H1 (cell line): ENCODE data around the gene ZNF254. TPM values are rescaled to one million over a fixed set of nuclear protein-coding genes. Genes with fewer than 3 reads are reported as not detected.

Source experiments
- CTCF ChIA-PET: fragments of 300-600 bp; sonication (Branson Sonifier 250); formaldehyde crosslinking; loops from one replicate; lab custom pipeline; 2021; ENCODE audit not compliant: partially characterized antibody; lab: Charles Lee
- POLR2A ChIA-PET: fragments of 300-600 bp; sonication (Branson Sonifier 250); formaldehyde crosslinking; loops from one replicate; lab custom pipeline; 2021; ENCODE audit warnings: inconsistent platforms; ENCODE audit not compliant: partially characterized antibody; lab: Charles Lee
- DNase-seq, 2 experiments: peaks; one replicate each; pipeline versions ENCODE4 v3.0.0 to v3.0.0-alpha.2; 2010 to 2022; ENCODE audit warnings: low spot score in 2 of 2, low read depth in 1 of 2, mixed read lengths in 1 of 2
- FAIRE-seq: peaks from 2 replicates; lab custom pipeline; 2011; peaks lifted over from hg19 to GRCh38; lab: Jason Lieb, UNC
- H2AFZ ChIP-seq: 2 replicates; pipeline ENCODE4 v1.8.1; 2012; ENCODE audit warnings: low read length, inconsistent platforms
- H2AK5ac ChIP-seq: 2 replicates; pipeline ENCODE4 v1.6.1; 2013; ENCODE audit warnings: low read depth, low read length
- H2BK120ac ChIP-seq: replicated peaks from 2 replicates; pipeline ENCODE3; 2013; ENCODE audit warnings: low read depth, low read length, inconsistent platforms
- H2BK12ac ChIP-seq: 2 replicates; pipeline ENCODE4 v1.6.1; 2013; ENCODE audit warnings: low read depth, low read length
- H2BK15ac ChIP-seq: 2 replicates; pipeline ENCODE4 v1.6.1; 2013; ENCODE audit warnings: low read length
- H2BK20ac ChIP-seq: 2 replicates; pipeline ENCODE4 v1.6.1; 2013; ENCODE audit warnings: low read length
- H2BK5ac ChIP-seq: 2 replicates; pipeline ENCODE4 v1.6.1; 2013; ENCODE audit warnings: low read depth, low read length
- H3K14ac ChIP-seq: 2 replicates; pipeline ENCODE4 v1.6.1; 2013; ENCODE audit warnings: inconsistent platforms; ENCODE audit not compliant: insufficient read length
- H3K18ac ChIP-seq: 2 replicates; pipeline ENCODE4 v1.6.1; 2013; ENCODE audit warnings: low read length; ENCODE audit errors: extremely low read depth
- H3K23ac ChIP-seq: 2 replicates; pipeline ENCODE4 v1.6.1; 2013; ENCODE audit warnings: inconsistent platforms; ENCODE audit not compliant: insufficient read length
- H3K23me2 ChIP-seq: 2 replicates; pipeline ENCODE4 v1.6.1; 2013; ENCODE audit warnings: low read depth, low read length
- H3K27ac ChIP-seq: 2 replicates; pipeline ENCODE4 v1.6.1; 2011; ENCODE audit warnings: low read depth, low read length, inconsistent platforms
- H3K27me3 ChIP-seq, 4 experiments: replicated peaks in 1 of 4; 1 replicate in 1 of 4; 2 replicates in 3 of 4; pipeline versions ENCODE4 v1.6.1 to v1.8.1; 2011 to 2013; ENCODE audit warnings: low read length in 3 of 4, mild to moderate bottlenecking in 3 of 4, inconsistent platforms in 2 of 4, mixed read lengths in 2 of 4, moderate library complexity in 1 of 4; ENCODE audit not compliant: control insufficient read depth in 3 of 4, insufficient read depth in 3 of 4; ENCODE audit errors: extremely low read depth in 1 of 4
- H3K36me3 ChIP-seq, 4 experiments: 2 replicates each; pipeline versions ENCODE4 v1.6.1 to v1.8.1; 2011 to 2013; ENCODE audit warnings: mild to moderate bottlenecking in 4 of 4, low read length in 3 of 4, moderate library complexity in 2 of 4, control low read depth in 1 of 4, inconsistent platforms in 1 of 4; ENCODE audit not compliant: insufficient read depth in 4 of 4, control insufficient read depth in 2 of 4
- H3K4ac ChIP-seq: replicated peaks from 2 replicates; pipeline ENCODE3; 2013; ENCODE audit warnings: low read length, low read depth, mixed read lengths, inconsistent platforms; ENCODE audit not compliant: insufficient read length
- H3K4me1 ChIP-seq, 4 experiments: replicated peaks in 1 of 4; 1 replicate in 1 of 4; 2 replicates in 3 of 4; pipeline versions ENCODE4 v1.6.1 to v1.8.1; 2011 to 2013; ENCODE audit warnings: low read length in 3 of 4, inconsistent platforms in 2 of 4, mixed read lengths in 1 of 4; ENCODE audit not compliant: insufficient read depth in 4 of 4, control insufficient read depth in 3 of 4
- H3K4me2 ChIP-seq, 2 experiments: 2 replicates each; pipeline versions ENCODE4 v1.6.1 to v1.8.1; 2011 to 2013; ENCODE audit warnings: low read depth in 2 of 2, low read length in 2 of 2, control low read depth in 1 of 2, inconsistent platforms in 1 of 2, mild to moderate bottlenecking in 1 of 2; ENCODE audit not compliant: insufficient read depth in 1 of 2
- H3K4me3 ChIP-seq, 4 experiments: fragments of 200-600, 300-600 bp in 1 of 4; sonication (generic), shearing (Covaris generic), sonication (Bioruptor Twin) in 1 of 4; 2 replicates each; pipeline versions ENCODE4 v1.5.1 to v1.8.1; 2011 to 2016; ENCODE audit warnings: low read length in 4 of 4, low read depth in 3 of 4, control low read depth in 2 of 4, inconsistent platforms in 2 of 4, mild to moderate bottlenecking in 2 of 4, mixed read lengths in 1 of 4, moderate library complexity in 1 of 4; ENCODE audit not compliant: insufficient read depth in 2 of 4; ENCODE audit errors: extremely low read depth in 1 of 4
- H3K56ac ChIP-seq: replicated peaks from 2 replicates; pipeline ENCODE3; 2013; ENCODE audit warnings: low read depth, mild to moderate bottlenecking, mixed read lengths, low read length, inconsistent platforms; ENCODE audit not compliant: insufficient read length
- H3K79me1 ChIP-seq: 2 replicates; pipeline ENCODE4 v1.6.1; 2013; ENCODE audit warnings: low read depth, low read length, control low read depth
- H3K79me2 ChIP-seq, 2 experiments: 2 replicates each; pipeline versions ENCODE4 v1.6.1 to v1.8.1; 2012 to 2013; ENCODE audit warnings: low read length in 2 of 2, mild to moderate bottlenecking in 2 of 2, inconsistent platforms in 1 of 2; ENCODE audit not compliant: insufficient read depth in 2 of 2, control insufficient read depth in 1 of 2
- H3K9ac ChIP-seq, 4 experiments: replicated peaks in 1 of 4; 1 replicate in 1 of 4; 2 replicates in 3 of 4; pipeline versions ENCODE4 v1.6.1 to v1.8.1; 2011 to 2013; ENCODE audit warnings: low read depth in 3 of 4, low read length in 3 of 4, control low read depth in 2 of 4, mild to moderate bottlenecking in 2 of 4, moderate library complexity in 2 of 4, inconsistent platforms in 1 of 4; ENCODE audit errors: extremely low read depth in 1 of 4
- H3K9me3 ChIP-seq, 2 experiments: 2 replicates each; pipeline versions ENCODE4 v1.6.1 to v1.8.1; 2012 to 2013; ENCODE audit warnings: mild to moderate bottlenecking in 2 of 2, moderate library complexity in 2 of 2, control low read depth in 1 of 2, inconsistent platforms in 1 of 2, low read depth in 1 of 2, low read length in 1 of 2, mixed read lengths in 1 of 2; ENCODE audit not compliant: insufficient read depth in 2 of 2
- H4K20me1 ChIP-seq, 2 experiments: replicated peaks in 1 of 2; 2 replicates each; pipeline versions ENCODE3 to v1.8.1; 2011 to 2013; ENCODE audit warnings: inconsistent platforms in 2 of 2, low read length in 2 of 2, mild to moderate bottlenecking in 1 of 2; ENCODE audit not compliant: insufficient read depth in 2 of 2, control insufficient read depth in 1 of 2
- H4K5ac ChIP-seq: 2 replicates; pipeline ENCODE4 v1.6.1; 2013; ENCODE audit warnings: low read length, low read depth, mixed read lengths, inconsistent platforms; ENCODE audit not compliant: insufficient read length
- H4K8ac ChIP-seq: 2 replicates; pipeline ENCODE4 v1.8.0; 2013; ENCODE audit warnings: mild to moderate bottlenecking, moderate library complexity, low read length, inconsistent platforms; ENCODE audit not compliant: insufficient read depth; ENCODE audit errors: extremely low read depth
- H4K91ac ChIP-seq: replicated peaks from 2 replicates; pipeline ENCODE3; 2013; ENCODE audit warnings: low read length, mixed read lengths, inconsistent platforms; ENCODE audit not compliant: insufficient read length
- ASH2L ChIP-seq: fragments of 200-600, 300-600 bp; sonication (generic); IDR thresholded peaks from one replicate; pipeline ENCODE4 v1.7.1; 2017; ENCODE audit warnings: low read length
- ATF2 ChIP-seq: IDR thresholded peaks from 2 replicates; pipeline ENCODE4 v1.6.1; 2012; ENCODE audit warnings: low read length, inconsistent platforms
- BCL11A ChIP-seq, 2 experiments: IDR thresholded peaks; one replicate each; pipeline ENCODE4 v1.6.1; 2011; ENCODE audit warnings: low read depth in 2 of 2, low read length in 2 of 2, mild to moderate bottlenecking in 2 of 2
- CHD2 ChIP-seq: IDR thresholded peaks from 2 replicates; pipeline ENCODE4 v1.6.1; 2012; ENCODE audit warnings: low read length, improper control_type of control experiment
- CREB1 ChIP-seq: IDR thresholded peaks from 2 replicates; pipeline ENCODE4 v1.6.1; 2012; ENCODE audit warnings: inconsistent platforms
- HDAC2 ChIP-seq, 2 experiments: fragments of 300-600 bp in 1 of 2; sonication (generic) in 1 of 2; IDR thresholded peaks; 2 replicates each; pipeline ENCODE4 v1.6.1; 2011 to 2012; ENCODE audit warnings: low read depth in 2 of 2, low read length in 2 of 2, mild to moderate bottlenecking in 2 of 2, moderate library complexity in 2 of 2, borderline replicate concordance in 1 of 2, inconsistent platforms in 1 of 2
- HDAC6 ChIP-seq: IDR thresholded peaks from one replicate; pipeline ENCODE4 v1.7.1; 2012; ENCODE audit warnings: low read depth, mild to moderate bottlenecking, inconsistent platforms, low read length, moderate library complexity
- KDM4A ChIP-seq: IDR thresholded peaks from one replicate; pipeline ENCODE4 v1.7.1; 2012; ENCODE audit warnings: low read depth, mild to moderate bottlenecking, moderate library complexity, low read length, inconsistent platforms; ENCODE audit not compliant: severe bottlenecking
- MAFK ChIP-seq: IDR thresholded peaks from 2 replicates; pipeline ENCODE4 v1.6.1; 2012; ENCODE audit warnings: low read depth, mild to moderate bottlenecking, improper control_type of control experiment, low read length
- MAX ChIP-seq: IDR thresholded peaks from 2 replicates; pipeline ENCODE4 v1.6.1; 2012; ENCODE audit warnings: inconsistent platforms
- NRF1 ChIP-seq: IDR thresholded peaks from 2 replicates; pipeline ENCODE4 v1.6.1; 2011; ENCODE audit warnings: mild to moderate bottlenecking, low read depth, low read length, improper control_type of control experiment
- POLR2AphosphoS5 ChIP-seq: IDR thresholded peaks from 2 replicates; pipeline ENCODE4 v1.6.1; 2011; ENCODE audit warnings: low read depth, low read length
- SUZ12 ChIP-seq: fragments of 200-600 bp; sonication (generic); IDR thresholded peaks from 2 replicates; pipeline ENCODE4 v1.6.1; 2012; ENCODE audit warnings: mild to moderate bottlenecking, inconsistent platforms, low read length, moderate library complexity, mixed read lengths
- TBP ChIP-seq: IDR thresholded peaks from 2 replicates; pipeline ENCODE4 v1.6.1; 2011; ENCODE audit warnings: low read depth, low read length, improper control_type of control experiment
- WGBS, 2 experiments: shearing (Covaris generic) in 1 of 2; methylation state at CpG; one replicate each; pipeline versions ENCODE4 v1.1.6 to v1.1.7; 2013 to 2015; ENCODE audit warnings: low lambda C conversion rate in 2 of 2, mixed read lengths in 2 of 2, inconsistent platforms in 1 of 2, low coverage in 1 of 2, missing lambda C conversion rate in 1 of 2; ENCODE audit not compliant: insufficient replicate concordance in 2 of 2, insufficient coverage in 1 of 2, insufficient read length in 1 of 2; ENCODE audit errors: extremely low coverage in 1 of 2, missing lambda C conversion rate in 1 of 2; 5-methylcytosine and 5-hydroxymethylcytosine counted together
- polyA plus RNA-seq, 7 experiments: library from polyadenylated mRNA; depleted of rRNA in 3 of 7; stranded (reverse) in 5 of 7; unstranded in 2 of 7; fragments of >200 nt in 5 of 7; fragments of 200-250 nt in 2 of 7; gene quantifications; 1 replicate in 5 of 7; 2 replicates in 1 of 7; 4 replicates in 1 of 7; pipeline versions ENCODE4 v1.2.1 to v1.2.3, GENCODE V29; 2011 to 2013; ENCODE audit warnings: missing spikeins in 2 of 7, mixed read lengths in 2 of 7
- total RNA-seq: library from RNA; stranded (reverse); fragmentation: NEBNext Ultra II Directional; extraction: Animal tissue kit (Norgen Biotek cat#: 25700); gene quantifications from 2 replicates; pipeline ENCODE4 v1.2.1, GENCODE V29; 2021

ZNF254 gene
- total and polyA plus RNA-seq, 2 of the 8 experiments (the other 6 are each of a cell fraction or from before 2014, with no cell fraction given): 4.4 to 22.0 TPM

- Histone ChIP-seq H3K79me1 (no peaks in the 10 kb centered on the region), H4K20me1 (no peaks in the 10 kb centered on the region), H2BK20ac (no peak overlapping the region), H3K4me1 (no peaks in the 10 kb centered on the region), H4K91ac (no peak overlapping the region), H2BK12ac (no peak overlapping the region), H4K8ac (no peak overlapping the region), H3K4ac (no peak overlapping the region), H4K5ac (no peak overlapping the region), H3K27ac (no peak overlapping the region), H3K14ac (no peak overlapping the region), H3K23me2 (no peaks in the 10 kb centered on the region), H3K18ac (no peak overlapping the region), H3K36me3 (no peaks in the 10 kb centered on the region), H3K56ac (no peak overlapping the region), H3K23ac (no peak overlapping the region), H2AFZ (no peak overlapping the region), H3K9me3 (peaks cover 64 to 70% of the 10 kb centered on the region in 2 experiments), H3K27me3 (no peaks in the 10 kb centered on the region), H2AK5ac (no peak overlapping the region), H3K4me3 (no peak overlapping the region), H3K4me2 (no peak overlapping the region), H3K9ac (no peak overlapping the region), H2BK15ac (no peak overlapping the region), H2BK5ac (no peak overlapping the region), H3K79me2 (no peaks in the 10 kb centered on the region), H2BK120ac (no peak overlapping the region)
- WGBS, 2 experiments: 86% methylated on average over 3 of the region's 3 CpGs; no CpG with 5 or more reads in 1 of the 2 experiments
- DNase-seq: no peak
- FAIRE-seq: no peak
- ChIA-PET POLR2A (no interaction called here), CTCF (no interaction called here)
- no peak for TF ChIP-seq CHD2
- TF ChIP-seq MAX: no peak
- no peak for TF ChIP-seq ATF2
- no peak for TF ChIP-seq ASH2L
- no peak for TF ChIP-seq SUZ12
- no peak for TF ChIP-seq TBP
- TF ChIP-seq MAFK: no peak
- TF ChIP-seq CREB1: no peak
- TF ChIP-seq HDAC2 (IDR thresholded peaks at IDR 0.05; ENCODE audit: borderline replicate concordance in 1 of 2, low read depth in 2 of 2, low read length in 2 of 2): no peak
- TF ChIP-seq HDAC6: no peak
- TF ChIP-seq NRF1: no peak
- TF ChIP-seq KDM4A: no peak
- TF ChIP-seq POLR2AphosphoS5: no peak
- no peak for TF ChIP-seq BCL11A (IDR thresholded peaks at IDR 0.05; ENCODE audit: low read depth in 2 of 2, low read length in 2 of 2)
These were observed 79.1 kb downstream of the ZNF254 start for GRCh38 chr19:24166055-24166454.
